Hippocampal formation (tissue), 2 donors: ENCODE data around the gene OR6Q1.
"Not testable (repeated sequence)": the region's sequence is repeated elsewhere in the genome, so short reads cannot be mapped to it uniquely, and the experiment has no call there.

ENCODE experiments used
- DNase-seq, 2 donors: peaks; one replicate each; lab custom pipeline; 2025; lab: John Stamatoyannopoulos, UW

OR6Q1 gene

GRCh38 chr11:58030653-58031052, at the start of gene OR6Q1:
Gene OR6Q1, plus strand, starts transcription at chr11:58030953. Its CDS starts 0 bp downstream, at chr11:58030953.
- no peak for DNase-seq

GRCh38 chr11:57981536-57981935, 49.2 kb upstream of the OR6Q1 start:
- DNase-seq, result no peak

GRCh38 chr11:57982776-57983175, 48.0 kb upstream of the OR6Q1 start:
- DNase-seq, result no peak

GRCh38 chr11:57983191-57983590, 47.6 kb upstream of the OR6Q1 start:
- peak in 1 of 2 donors; percentile 50 for DNase-seq

- not testable (repeated sequence) for DNase-seq
Observed at GRCh38 chr11:57999523-57999922, 31.2 kb upstream of the OR6Q1 start.

GRCh38 chr11:58000021-58000420, 30.7 kb upstream of the OR6Q1 start:
- not testable (repeated sequence) for DNase-seq

GRCh38 chr11:58000699-58001098, 30.1 kb upstream of the OR6Q1 start:
- no peak for DNase-seq

- DNase-seq, result no peak
Observed at GRCh38 chr11:58003036-58003435, 27.7 kb upstream of the OR6Q1 start.

GRCh38 chr11:58003591-58003990, 27.2 kb upstream of the OR6Q1 start:
- DNase-seq, result no peak

- no peak for DNase-seq
Observed at GRCh38 chr11:58004664-58005063, 26.1 kb upstream of the OR6Q1 start.

- DNase-seq, result no peak
Observed at GRCh38 chr11:58006940-58007339, 23.8 kb upstream of the OR6Q1 start.

- DNase-seq, result no peak
Observed at GRCh38 chr11:58011771-58012170, 19.0 kb upstream of the OR6Q1 start.

GRCh38 chr11:58023435-58023931, 7.3 kb upstream of the OR6Q1 start, which contains the start of gene OR9Q1:
Gene OR9Q1, plus strand, starts transcription at chr11:58023881. Its CDS starts 155,564 bp downstream, at chr11:58179445.
- DNase-seq, result no peak

GRCh38 chr11:58024601-58025091, 6.1 kb upstream of the OR6Q1 start:
- no peak for DNase-seq

GRCh38 chr11:58027341-58027740, 3.4 kb upstream of the OR6Q1 start:
- DNase-seq, result no peak

GRCh38 chr11:58028687-58029411, 1.9 kb upstream of the OR6Q1 start:
- peak in 1 of 2 donors; percentile 20 for DNase-seq

- DNase-seq, result no peak
Observed at GRCh38 chr11:58034471-58034870, 3.7 kb downstream of the OR6Q1 start.

- no peak for DNase-seq
Observed at GRCh38 chr11:58039589-58039988, 8.8 kb downstream of the OR6Q1 start.

GRCh38 chr11:58043379-58043778, 12.6 kb downstream of the OR6Q1 start:
- DNase-seq, result no peak

- no peak for DNase-seq
Observed at GRCh38 chr11:58046231-58046630, 15.5 kb downstream of the OR6Q1 start.

GRCh38 chr11:58047818-58048217, 17.1 kb downstream of the OR6Q1 start:
- no peak for DNase-seq

GRCh38 chr11:58055806-58056401, 25.2 kb downstream of the OR6Q1 start:
- no peak for DNase-seq

- no peak for DNase-seq
Observed at GRCh38 chr11:58057481-58057880, 26.7 kb downstream of the OR6Q1 start.
